Neural crest cell (in vitro differentiated cells): ENCODE results near the gene LSMEM2. TPM values are rescaled to one million over a fixed set of nuclear protein-coding genes. Genes with fewer than 3 reads are reported as not detected.
A peak's percentile ranks its signal among the peaks of the same experiment; 100 is the strongest.

Experiments used
- DNase-seq: peaks from one replicate; pipeline ENCODE4 v3.0.0; 2021; ENCODE audit warnings: low read depth, mixed read lengths, low spot score
- H3K27ac Mint-ChIP-seq: one replicate; pipeline ENCODE4 v1.8.0; 2021; ENCODE audit warnings: mild to moderate bottlenecking, mixed read lengths; ENCODE audit not compliant: unreplicated experiment
- H3K27me3 Mint-ChIP-seq: 2 replicates; pipeline ENCODE4 v1.8.0; 2021; ENCODE audit warnings: low read depth, mild to moderate bottlenecking, mixed read lengths
- H3K36me3 Mint-ChIP-seq: 2 replicates; pipeline ENCODE4 v1.8.0; 2021; ENCODE audit warnings: low read depth, mild to moderate bottlenecking, mixed read lengths
- H3K4me1 Mint-ChIP-seq: 2 replicates; pipeline ENCODE4 v1.8.0; 2021; ENCODE audit warnings: mixed read lengths
- H3K4me3 Mint-ChIP-seq: one replicate; pipeline ENCODE4 v1.8.0; 2021; ENCODE audit warnings: mild to moderate bottlenecking, mixed read lengths
- H3K9me3 Mint-ChIP-seq: 2 replicates; pipeline ENCODE4 v1.8.0; 2021; ENCODE audit warnings: mixed read lengths
- total RNA-seq: library from RNA; stranded (reverse); gene quantifications from 2 replicates; pipeline ENCODE4 v1.2.1, GENCODE V29; 2021
- TF ChIP-seq, protein P1 (sequence below): fragments of 200-600 bp; sonication (generic); conservative IDR thresholded peaks from 2 replicates; pipeline ENCODE4 v1.5.0; 2021; ENCODE audit warnings: antibody characterized with exemption, mild to moderate bottlenecking

The LSMEM2 gene
- total RNA-seq, 1 donor from 2014 or later: not detected

DNA sequence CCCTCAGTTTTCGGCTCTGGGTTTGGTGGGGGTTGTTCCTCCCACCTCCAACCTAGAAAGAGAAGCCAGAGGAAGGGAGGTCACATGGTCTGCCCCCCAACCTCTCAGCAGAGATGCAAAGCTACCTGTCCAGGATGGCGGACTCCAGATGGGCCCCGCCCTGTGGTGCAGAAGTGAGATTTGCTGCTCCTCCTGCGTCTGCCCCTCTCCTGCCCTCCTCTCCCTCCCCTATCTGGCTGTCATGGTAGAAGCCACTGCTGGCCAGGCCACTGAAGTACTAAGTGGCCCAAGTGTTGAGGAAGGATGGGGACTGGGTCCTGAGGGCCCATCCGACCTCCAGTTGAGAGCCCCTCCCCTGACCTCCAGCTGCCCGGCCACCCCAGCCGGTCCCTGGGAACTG is 12.1 kb upstream of the LSMEM2 start:
- Mint-ChIP-seq H3K36me3 (no peaks in the 10 kb centered on the region), H3K27me3 (peaks cover 16% of the 10 kb centered on the region), H3K9me3 (no peaks in the 10 kb centered on the region), H3K4me3 (no peak overlapping the region), H3K4me1 (peaks cover 42% of the 10 kb centered on the region), H3K27ac (no peak overlapping the region)
- TF ChIP-seq, protein P1, sequence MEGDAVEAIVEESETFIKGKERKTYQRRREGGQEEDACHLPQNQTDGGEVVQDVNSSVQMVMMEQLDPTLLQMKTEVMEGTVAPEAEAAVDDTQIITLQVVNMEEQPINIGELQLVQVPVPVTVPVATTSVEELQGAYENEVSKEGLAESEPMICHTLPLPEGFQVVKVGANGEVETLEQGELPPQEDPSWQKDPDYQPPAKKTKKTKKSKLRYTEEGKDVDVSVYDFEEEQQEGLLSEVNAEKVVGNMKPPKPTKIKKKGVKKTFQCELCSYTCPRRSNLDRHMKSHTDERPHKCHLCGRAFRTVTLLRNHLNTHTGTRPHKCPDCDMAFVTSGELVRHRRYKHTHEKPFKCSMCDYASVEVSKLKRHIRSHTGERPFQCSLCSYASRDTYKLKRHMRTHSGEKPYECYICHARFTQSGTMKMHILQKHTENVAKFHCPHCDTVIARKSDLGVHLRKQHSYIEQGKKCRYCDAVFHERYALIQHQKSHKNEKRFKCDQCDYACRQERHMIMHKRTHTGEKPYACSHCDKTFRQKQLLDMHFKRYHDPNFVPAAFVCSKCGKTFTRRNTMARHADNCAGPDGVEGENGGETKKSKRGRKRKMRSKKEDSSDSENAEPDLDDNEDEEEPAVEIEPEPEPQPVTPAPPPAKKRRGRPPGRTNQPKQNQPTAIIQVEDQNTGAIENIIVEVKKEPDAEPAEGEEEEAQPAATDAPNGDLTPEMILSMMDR: no peak
- no peak for DNase-seq

DNA sequence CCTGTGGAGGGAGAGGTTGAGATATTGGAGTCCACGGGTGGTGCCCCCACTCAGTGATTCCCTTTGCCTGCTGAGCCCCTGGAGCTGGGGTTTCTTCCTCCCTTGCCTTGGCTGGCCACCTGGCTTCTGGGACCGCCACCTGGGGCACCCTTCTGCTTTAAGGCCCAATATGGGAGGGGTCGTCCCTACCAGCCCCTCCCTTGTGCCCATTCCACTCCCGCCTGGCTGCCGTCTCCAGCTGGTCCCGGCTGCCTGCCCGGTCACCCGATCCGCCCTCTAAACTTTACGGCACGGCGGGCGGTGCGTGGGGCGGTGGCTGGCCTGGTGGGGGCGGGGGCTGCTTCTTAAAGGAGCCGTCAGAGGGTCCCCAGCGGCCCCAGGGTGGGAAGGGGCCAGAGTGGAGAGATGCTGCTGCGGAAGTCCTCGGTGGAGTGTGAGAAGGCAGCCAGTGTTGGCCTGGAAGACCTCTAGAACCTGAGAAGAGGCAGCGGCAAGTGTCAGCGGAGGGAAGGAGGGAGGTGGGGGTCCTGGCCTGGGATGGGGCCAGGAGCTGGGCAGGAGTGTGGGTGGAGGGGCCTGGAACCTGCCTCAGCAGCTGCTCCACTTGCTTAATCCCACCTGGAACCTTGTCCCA is 11.5 kb upstream of the LSMEM2 start:
- Mint-ChIP-seq H3K27me3 (peaks cover 18% of the 10 kb centered on the region), H3K27ac (no peak overlapping the region), H3K4me3 (peak overlapping the region; percentile 19), H3K4me1 (peaks cover 41% of the 10 kb centered on the region), H3K36me3 (no peaks in the 10 kb centered on the region), H3K9me3 (no peaks in the 10 kb centered on the region)
- TF ChIP-seq, protein P1: no peak
- no peak for DNase-seq

DNA sequence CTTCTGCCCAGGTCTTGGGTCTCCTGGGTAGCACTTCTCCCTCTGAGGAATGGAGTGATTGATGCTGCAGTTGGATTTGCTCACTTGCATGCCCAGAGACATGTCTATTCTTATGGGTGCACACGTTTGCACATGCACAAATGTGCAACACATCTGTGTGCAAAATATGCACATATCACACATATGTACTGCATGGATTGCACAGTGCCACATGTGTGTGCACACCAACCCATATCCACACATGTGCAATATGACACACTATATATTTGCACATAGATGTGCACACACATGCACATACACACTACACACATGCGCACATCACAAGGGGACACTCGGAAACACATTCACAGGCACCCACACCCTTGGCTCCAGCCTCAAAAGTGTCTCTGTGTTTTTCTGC is 10.6 kb upstream of the LSMEM2 start:
- no peak for DNase-seq
- no peaks in the 10 kb centered on the region for H3K9me3 Mint-ChIP-seq
- peaks cover 25% of the 10 kb centered on the region for H3K27me3 Mint-ChIP-seq
- H3K36me3 Mint-ChIP-seq: no peaks in the 10 kb centered on the region
- peaks cover 39% of the 10 kb centered on the region for H3K4me1 Mint-ChIP-seq
- H3K4me3 Mint-ChIP-seq: no peak overlapping the region
- TF ChIP-seq, protein P1: no peak
- H3K27ac Mint-ChIP-seq: no peak overlapping the region

DNA sequence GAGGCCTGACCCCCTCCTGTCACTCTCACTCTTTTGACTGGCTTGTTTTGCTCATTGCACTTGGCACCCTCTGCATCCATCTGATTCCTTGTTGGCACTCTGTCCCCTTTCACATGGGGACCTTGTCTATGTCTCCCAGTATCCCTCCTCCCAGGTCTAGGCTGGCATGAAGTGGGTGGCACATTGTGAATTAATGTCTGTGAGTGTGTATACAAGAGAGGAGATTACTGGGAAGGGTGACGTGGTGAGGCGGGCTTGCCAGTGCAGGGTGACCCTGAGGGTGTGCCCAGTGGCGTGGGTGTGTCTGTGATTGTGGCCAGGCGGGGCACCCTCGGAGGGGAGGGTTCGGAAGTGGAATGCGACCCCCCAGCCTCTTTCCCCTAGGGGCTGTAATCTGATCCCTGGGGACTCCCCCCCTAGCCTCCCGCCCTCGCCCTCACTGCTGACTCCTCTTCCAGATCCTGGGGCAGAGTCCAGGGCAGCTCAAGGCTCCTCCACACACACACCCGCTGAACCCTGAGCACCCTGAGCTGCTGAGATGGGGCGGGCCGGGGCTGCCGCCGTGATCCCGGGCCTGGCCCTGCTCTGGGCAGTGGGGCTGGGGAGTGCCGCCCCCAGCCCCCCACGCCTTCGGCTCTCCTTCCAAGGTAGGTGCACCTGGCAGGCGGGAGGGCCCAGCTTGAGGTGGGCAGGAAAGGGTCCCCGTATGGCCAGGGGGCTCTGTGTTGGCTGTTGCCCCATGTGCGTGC is 10.0 kb upstream of the LSMEM2 start, which contains the start of gene SEMA3B:
SEMA3B (plus strand) TSS at position 445 of the 749 bp plus-strand sequence; CDS start at position 539, 94 bp downstream.
- no peaks in the 10 kb centered on the region for H3K9me3 Mint-ChIP-seq
- TF ChIP-seq, protein P1: no peak
- no peak for DNase-seq
- H3K36me3 Mint-ChIP-seq: no peaks in the 10 kb centered on the region
- peaks cover 35% of the 10 kb centered on the region for H3K4me1 Mint-ChIP-seq
- H3K4me3 Mint-ChIP-seq: peak within 1 kb of the TSS; percentile 51
- H3K27ac Mint-ChIP-seq: no peak within 1 kb of the TSS
- peaks cover 28% of the 10 kb centered on the region for H3K27me3 Mint-ChIP-seq

DNA sequence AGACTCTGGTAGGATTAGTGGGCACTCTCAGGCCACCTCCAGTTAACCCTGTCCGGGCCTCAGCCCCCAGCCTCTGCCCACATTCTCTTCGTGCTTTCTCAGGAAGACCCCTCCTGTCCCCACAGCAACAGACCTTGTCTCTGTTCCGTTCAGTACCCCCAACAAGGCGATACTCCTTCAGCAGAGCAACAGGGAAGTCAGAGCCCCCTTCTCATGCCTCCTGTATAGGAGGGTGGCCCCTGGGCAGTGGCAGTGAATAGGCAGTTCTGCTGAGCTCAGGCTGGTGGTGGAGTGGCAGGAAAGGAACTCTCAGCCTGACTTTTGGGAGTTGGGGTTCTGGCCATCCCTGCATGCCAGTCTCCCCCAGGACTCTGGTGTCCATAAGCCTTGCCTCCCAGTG is 9.4 kb upstream of the LSMEM2 start:
- no peaks in the 10 kb centered on the region for H3K36me3 Mint-ChIP-seq
- peaks cover 35% of the 10 kb centered on the region for H3K4me1 Mint-ChIP-seq
- TF ChIP-seq, protein P1: no peak
- H3K27me3 Mint-ChIP-seq: peaks cover 34% of the 10 kb centered on the region
- H3K9me3 Mint-ChIP-seq: no peaks in the 10 kb centered on the region
- no peak for DNase-seq
- H3K4me3 Mint-ChIP-seq: peak overlapping the region; percentile 51
- no peak overlapping the region for H3K27ac Mint-ChIP-seq
